DMS53 (cell line): ENCODE results near the gene GAB1.

Source experiments
- DNase-seq: peaks from one replicate; lab custom pipeline; 2025; lab: John Stamatoyannopoulos, UW

The GAB1 gene

DNA sequence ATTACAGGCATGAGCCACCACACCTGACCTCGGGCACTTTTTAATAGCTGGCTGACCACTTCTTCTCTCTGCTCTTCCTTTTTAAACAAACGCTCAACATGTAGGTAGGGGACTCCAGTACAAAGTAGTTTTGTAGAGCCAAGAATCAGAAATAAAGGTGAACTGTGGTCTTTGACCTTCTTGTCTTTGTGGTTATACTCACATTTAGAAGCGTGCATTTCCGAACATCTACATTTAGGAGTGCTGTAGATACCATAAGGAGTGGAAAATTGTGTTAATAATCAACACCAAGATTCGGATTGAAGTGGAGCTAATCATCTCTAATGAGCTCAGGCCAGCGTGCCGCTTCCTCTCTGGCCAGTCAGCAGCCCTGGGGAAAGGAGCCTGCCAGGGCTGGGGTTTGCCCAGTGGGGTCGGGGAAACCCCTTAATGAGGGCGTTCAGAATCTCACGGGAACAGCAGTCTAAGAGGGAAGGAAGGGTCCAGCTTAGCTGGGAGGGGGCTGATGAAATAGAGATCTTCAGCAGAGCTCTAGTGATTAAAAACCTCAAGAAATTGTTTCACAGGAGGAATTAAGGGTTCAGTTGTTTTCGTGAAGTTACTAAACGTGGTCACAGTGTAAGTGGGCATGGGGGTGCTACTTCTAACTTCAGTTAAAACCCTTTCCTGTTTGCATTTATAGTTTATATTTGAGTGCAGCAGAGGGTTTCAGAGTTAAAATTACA lies 81.2 kb downstream of the GAB1 start:
- no peak for DNase-seq

DNA sequence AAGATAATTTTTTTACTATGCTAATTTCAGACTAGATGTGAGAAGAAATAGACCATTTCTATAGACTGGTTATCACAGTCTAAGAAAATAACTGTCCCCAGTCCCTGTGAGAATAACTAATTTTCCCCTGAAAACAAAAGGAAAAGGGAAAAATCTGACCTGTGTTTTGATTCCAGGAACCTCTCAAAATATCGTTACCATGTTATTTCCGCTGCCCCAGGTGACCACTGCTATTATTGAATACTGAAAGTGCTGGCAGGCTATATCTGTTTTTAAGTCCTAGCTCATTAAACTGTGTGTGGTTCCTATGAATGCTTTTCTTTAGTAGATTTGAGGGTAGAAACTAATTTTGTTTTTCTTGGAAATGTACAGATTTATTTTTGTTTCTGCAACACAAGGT lies 83.6 kb downstream of the GAB1 start:
- no peak for DNase-seq

DNA sequence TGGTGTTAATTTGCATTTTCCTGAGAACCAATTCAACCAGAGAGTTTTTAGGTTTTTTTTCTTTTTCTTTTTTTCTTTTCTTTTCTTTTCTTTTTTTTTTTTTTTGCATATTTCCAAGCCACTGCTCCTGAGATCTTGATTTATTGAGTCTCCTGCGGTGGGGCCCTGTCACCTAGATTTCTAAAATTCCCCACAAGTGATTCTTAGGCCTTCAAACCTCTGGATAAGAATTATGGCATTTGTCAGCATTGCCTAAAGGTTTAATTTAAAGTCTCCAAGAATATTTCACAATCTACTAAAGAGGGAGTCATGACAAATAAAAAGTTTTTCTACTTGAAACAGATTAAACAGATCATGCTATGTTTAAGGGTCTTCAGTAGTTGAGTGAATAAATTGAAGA lies 84.9 kb downstream of the GAB1 start:
- no peak for DNase-seq

DNA sequence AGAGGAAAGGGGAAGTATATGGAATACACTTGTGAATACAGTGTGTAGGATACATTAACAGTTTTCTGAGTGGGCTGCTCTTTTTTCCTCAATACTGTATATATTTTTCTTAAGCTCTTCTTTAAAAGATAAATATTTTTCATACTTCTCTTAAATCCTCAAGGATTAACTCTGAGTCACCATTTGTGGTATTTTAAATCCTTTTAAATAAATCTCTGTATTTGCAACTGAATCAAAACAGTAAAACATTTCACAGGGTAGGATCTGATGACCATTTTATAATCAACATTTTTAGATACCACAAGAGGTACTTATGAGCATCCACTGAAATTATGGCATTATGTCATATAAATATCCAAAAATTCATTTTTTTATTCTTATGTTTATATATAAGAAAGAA lies 87.6 kb downstream of the GAB1 start:
- DNase-seq: no peak

DNA sequence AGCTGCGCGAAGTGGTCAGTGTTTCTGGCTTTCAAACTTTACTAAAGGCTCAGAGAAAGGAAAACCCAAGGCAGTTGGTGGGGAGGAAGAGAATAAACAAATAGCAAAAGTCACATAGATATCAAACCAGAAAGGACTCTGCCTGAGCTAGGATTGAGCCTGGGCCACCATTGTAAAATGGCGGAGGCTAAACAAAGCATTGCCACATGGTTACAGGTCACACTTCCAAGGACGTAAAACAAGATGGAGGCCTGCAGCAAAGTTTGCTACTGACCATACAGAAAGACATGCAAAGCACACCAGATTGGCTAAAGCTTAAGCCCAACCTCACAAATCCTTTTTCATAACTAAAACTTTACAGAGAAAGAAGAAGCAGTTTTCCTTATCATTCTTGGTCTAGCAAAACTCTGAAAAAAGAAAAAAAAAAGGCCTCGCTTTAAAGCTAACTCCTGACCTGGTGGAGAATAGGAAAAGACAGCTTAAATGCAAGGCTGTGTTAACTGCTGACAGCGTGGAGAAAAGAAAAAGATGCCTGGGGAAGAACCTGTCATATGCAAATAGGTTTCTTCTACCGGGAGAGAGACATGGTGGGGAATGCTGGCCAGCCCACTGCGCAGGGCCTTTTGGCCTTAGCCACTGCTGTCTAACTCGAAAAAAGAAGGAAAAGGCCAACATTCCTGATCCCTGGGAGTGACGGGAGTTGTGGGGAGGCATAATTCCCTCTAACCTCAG lies 95.0 kb downstream of the GAB1 start:
- no peak for DNase-seq

DNA sequence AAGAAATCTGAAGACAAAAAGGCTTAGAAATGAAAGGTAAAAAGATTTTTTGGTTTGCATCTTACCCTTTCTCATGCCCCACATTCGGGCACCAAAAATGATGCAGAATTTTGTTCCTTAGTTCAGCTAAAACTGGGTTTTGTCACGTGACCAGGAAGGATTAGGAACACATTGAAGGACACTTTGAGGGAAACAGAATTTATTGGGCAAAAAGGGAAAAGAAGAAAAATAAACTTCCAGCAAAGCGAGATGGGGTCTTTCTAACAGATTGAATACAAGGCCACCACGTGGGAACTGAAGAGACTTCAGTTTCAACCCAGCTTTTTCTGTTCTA lies 95.5 kb downstream of the GAB1 start:
- DNase-seq: no peak

DNA sequence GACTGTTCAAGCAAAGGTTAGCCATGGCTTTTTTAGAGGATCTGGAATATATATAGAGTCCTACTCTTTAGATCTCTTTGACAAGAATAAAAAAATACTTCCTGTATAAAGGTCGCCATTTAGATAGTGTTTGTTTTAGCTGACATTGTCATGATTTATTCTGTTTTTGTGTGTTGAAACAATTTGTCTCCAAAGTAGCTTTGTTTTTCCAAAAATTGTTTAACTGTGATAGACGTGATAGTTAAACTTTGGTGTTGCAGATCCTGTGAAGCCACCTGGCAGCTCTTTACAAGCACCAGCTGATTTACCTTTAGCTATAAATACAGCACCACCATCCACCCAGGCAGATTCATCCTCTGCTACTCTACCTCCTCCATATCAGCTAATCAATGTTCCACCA lies 96.6 kb downstream of the GAB1 start:
- no peak for DNase-seq

DNA sequence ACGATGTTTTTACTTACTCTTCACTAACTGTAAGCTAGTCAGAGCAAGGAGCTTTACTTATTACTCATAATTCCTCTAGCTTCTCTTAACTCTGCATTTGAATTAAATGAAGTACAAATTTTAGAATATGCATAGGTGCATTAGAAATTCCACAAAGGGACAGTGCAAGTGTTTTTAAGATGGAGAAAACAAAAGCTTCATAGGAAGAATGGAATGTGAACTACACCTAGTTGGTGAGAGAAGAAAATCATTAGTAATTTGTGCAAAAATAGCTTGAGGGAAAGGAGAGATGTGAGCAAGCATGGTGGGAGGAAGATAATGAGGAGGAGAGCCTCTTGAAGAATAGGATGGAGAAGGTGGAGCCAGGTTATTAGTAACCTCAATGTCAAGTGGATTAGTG lies 99.3 kb downstream of the GAB1 start:
- no peak for DNase-seq

DNA sequence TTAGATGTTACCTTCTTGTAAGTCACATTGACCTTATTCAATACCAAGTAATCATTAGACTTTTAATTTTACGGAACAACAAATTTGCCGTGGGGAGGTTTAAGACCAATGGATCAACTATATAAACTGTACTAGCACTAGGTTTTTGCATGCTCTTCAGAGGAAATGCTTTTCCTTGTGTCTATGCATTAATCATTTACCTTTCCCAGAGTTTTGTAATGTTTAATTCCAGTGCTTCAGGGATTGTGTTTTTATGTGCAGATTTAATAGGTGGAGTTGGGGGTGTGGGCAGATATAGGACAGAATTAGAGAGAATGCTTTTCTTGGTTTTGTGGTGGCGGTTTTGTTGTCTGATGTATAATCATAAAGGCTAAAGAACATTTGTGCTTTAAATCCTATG lies 100.8 kb downstream of the GAB1 start:
- DNase-seq: no peak

DNA sequence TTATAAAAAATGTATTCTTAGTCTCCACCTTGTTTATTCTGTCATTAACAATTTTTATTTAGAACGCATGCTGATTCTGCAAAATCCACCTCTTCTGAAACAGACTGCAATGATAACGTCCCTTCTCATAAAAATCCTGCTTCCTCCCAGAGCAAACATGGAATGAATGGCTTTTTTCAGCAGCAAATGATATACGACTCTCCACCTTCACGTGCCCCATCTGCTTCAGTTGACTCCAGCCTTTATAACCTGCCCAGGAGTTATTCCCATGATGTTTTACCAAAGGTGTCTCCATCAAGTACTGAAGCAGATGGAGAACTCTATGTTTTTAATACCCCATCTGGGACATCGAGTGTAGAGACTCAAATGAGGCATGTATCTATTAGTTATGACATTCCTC lies 101.3 kb downstream of the GAB1 start:
- no peak for DNase-seq

DNA sequence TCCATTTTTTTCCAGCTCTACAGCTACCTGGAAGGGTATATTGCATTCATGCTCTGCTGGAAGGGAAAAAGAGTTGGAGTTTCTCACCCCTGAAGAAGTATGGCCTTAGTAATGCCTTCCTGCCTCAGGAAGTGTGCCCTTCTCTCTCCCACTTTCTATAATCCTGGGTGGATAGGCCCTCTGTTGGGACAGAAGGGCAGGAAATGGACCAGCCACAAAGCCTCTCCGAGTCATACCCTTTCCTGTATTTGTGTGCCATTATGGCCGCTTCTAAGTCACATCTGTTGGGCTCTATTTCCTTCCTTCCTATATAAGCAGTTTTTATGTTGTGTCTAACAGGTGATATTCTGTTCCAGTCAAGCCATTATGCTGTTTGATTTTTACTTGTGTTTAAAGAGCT lies 102.0 kb downstream of the GAB1 start:
- DNase-seq: peak; percentile 0

DNA sequence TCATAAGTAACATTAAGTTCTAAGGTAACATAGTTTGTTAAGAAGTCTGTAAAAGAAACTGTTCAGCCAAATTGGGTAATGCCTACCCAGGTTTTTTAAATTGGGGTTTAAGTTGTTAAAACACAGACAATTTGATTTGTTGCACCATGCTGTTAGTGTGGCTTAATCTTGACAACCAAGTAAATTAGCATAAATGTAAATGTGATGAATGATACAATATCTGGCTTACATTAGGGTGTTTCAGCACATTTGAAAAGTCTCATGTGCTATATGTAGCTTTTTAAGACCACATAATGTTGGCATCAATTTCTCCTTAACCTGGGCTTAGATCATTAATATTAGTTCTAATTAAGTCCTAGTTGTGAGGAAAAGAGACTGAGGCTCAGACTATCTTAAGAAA lies 104.4 kb downstream of the GAB1 start:
- no peak for DNase-seq

DNA sequence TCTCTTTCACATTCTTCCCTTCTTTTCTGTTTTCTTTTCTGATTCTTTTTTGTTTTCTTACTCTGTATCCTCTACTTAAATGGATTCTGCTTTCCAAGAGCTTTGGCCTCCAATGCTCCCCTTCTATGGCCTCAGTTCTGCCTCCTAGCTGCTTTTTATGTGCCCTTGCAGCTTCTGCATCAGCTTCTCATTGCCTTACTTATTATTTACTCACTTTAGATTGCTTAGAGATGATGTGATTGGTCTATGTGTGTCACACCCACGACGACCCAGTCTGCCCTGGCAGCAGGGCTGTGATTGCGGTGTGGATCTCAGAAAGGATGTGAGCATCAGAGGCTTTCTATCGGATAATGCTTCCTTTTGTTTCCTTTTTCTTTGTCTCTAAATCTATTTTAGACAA lies 105.0 kb downstream of the GAB1 start:
- DNase-seq: no peak

DNA sequence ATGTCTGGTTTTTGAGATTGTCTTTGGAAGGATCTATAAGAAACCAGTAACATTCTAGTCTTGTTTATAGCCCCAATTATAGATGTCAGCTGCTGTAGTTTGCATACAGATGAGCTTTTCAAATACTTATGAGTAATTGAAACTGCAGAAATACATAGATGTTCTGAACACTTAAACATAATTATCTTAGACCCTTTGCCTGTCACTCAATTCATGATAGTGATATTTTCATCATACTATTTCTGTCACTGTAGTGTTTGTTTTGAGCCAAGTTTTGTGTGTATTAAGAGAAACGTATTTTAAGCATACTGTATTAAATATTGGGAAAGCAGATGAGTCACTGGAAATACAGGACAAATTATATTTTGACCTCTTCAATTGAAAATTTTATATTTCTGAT lies 107.1 kb downstream of the GAB1 start:
- DNase-seq: no peak

DNA sequence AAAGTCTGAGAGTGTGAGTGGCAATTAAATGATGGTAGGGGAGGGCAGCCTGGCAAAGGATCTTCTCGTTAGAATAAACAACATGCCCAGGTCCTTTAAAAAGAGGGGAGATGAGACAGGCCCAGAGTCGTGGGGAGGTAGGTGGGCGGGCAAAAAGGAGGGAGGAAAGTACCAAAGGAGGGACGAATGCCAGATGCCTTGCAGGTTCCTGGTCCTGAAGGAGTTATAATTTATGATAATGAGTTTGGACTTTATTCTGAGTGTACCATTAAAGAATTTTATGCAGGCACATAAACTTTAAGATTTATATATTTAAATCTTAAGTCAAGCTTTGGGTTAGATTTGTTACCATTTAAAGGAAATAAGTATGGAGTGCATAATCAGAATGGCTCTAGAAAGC lies 114.5 kb downstream of the GAB1 start:
- no peak for DNase-seq

DNA sequence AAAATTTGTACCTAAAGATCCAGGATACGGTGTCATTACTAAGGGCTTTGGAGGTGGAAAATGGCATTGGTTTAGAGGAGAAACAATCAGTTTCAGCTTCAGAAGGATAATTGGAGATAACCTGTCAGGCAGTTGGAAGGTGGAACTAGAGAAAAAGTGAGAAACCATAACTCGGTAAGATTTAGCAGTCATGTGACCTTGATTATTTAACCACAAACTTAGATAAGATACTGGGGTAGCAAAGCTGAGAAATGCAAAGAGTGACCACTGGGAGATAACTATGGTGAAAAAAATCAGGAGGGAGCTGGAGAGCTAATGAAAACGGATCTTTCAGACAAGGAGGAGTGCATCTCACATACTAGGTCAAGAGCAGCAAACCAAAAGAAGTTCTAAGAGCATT lies 118.5 kb downstream of the GAB1 start:
- no peak for DNase-seq

DNA sequence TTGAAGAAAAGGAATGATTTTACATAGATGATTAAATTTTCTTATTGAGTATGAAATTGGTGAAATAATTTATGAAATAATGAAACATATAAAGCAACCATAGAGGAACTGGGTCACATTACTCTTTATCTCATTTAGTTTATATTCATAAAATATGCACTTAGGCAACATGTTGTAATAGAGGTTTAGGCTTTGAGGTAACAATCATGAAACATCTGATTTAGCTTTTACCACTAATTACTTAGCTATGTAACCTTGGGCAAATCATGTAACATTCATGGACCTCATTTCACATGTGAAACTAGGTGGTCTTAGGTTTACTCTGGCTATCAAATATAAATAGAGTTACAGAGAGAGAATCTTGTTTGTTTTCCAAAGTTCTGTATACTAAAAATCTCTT lies 122.3 kb downstream of the GAB1 start:
- no peak for DNase-seq

DNA sequence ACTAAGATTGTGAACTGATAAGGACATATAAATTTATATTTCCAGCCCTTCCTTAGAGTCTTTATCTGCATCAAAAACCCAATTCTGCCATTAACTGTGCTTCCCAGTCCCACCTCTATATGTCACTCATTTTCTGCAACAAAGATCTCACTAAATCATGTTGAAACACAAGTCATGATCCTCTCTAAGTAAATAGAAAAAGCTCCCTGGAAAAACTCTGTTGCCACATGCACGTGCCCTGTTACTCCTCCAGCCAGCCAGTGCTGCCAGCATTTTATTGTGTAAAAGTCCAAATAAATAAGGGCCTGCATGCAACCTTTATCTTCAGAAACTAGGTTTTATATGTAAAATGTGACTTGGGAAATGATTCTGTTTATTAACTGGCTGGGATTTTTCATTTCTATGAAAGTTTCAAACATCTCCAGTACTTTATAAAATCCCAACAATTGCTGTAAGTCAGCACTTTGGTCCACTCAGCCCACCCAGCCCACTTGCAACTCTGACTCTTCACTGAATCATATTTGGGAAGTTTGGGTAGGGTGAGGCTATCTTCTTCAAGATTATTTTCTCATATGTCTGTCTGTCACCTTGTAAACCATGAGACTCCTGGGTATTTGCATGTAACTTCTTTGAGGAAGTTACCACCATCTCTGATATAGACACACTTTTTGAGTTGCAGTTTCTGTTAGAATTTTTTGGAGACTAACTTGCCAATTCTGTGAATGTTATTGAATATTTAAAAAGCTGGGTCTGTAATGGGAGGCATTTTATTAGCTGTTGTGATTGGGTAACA lies 136.9 kb downstream of the GAB1 start:
- no peak for DNase-seq

DNA sequence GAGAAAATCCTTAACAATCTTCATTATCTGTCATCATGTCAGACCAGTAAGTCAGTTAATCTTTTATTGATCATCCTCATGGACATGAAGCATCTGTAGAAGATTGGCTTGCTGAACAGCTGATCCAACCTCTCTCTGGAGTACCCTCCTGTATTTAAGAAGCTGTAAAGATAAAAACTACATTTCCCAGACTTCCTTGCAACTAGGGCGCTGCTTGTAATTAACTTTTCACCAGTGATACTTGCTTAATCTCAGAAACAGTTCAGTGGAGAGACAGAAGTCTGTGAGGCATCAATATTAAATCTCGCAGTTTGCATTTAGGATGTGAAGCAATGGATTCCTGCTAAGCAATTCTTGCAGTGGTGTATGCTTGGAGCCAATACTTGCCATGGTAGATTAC lies 140.8 kb downstream of the GAB1 start:
- no peak for DNase-seq

DNA sequence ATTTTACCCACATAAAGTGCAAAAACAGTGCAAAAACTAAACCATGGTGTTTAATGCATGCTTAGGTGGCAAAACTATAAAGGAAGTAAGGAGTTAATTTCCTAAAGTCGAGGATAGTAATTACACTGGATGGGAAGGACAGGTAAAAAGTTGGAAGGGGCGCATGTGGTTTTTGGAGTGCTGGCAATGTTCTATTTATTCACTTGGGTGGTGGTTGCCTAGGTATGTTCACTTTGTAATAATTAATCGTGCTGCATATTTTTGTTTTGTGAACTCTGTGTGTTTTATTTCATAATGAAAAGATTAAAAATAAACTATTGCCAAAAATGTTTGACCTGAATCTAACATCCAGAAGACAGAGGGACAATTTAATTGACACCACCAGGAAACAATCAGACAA lies 144.7 kb downstream of the GAB1 start:
- DNase-seq: no peak

DNA sequence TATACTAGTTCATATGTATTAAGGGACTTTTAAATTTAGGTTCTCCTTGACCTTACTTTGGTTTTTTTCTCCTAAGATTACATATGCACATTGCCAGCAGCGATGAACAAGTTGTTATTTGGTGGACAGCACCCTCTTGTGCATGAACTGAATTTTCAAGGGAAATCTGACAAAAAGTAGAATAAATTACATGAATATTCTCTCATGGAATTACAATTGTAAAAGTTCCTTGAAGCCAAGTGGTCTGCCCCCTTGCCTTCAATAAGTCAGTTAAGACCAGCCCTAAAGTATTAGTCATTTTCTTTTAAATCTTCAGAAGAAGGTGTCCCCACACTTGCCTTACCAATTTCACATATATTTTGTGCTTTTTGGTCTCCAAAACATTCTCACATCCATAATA lies 146.2 kb downstream of the GAB1 start:
- peak; percentile 61 for DNase-seq

DNA sequence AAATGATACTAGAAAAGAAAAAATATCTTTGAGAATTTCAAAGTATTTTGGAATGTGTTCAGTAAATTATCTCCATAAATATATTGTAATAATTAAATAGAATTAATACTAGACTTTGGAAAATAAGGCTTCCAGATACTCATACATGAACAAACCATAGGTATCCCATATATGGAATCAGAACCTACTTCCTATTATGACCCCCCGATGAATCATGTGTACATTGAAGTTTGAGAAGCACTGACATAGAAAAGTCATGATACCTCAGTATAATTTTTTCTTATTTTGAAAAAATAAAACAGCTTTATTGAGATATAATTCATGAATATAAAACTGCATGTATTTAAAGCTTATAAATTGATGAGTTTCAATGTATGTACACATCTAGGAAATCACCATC lies 149.6 kb downstream of the GAB1 start:
- no peak for DNase-seq

DNA sequence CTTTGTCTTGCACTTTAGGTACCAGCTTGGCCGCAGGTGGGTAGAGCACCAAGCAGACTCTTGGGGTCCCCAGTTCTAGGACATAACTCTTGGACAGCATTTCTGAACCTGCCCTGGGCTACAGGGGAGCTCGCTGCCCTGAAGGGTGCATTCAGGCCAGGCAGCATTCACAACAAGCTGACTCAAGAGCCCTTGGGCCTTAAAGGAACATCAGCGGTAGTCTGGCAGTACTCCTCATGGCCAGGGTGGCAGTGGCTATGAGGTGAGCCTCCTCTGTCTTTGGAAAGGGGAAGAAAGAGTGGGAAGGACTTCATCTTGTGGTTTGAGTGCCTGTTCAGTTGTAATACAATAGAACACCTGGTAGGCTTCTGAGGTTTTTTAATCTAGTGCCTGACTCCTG lies 152.0 kb downstream of the GAB1 start:
- no peak for DNase-seq
